ENCODE data around the gene SLC35E3. TPM values are rescaled to one million over a fixed set of nuclear protein-coding genes. Genes with fewer than 3 reads are reported as not detected.

Gene SLC35E3
- total RNA-seq, 4 donors from 2014 or later, result 3.5 to 23.1 (median 12.2) TPM

GRCh38 chr12:68768431-68768939, 22.5 kb downstream of the SLC35E3 start:
- H3K27ac ChIP-seq, result no peak overlapping the region
- no peaks in the 10 kb centered on the region for H3K27me3 ChIP-seq
- no peaks in the 10 kb centered on the region for H3K9me3 ChIP-seq
- peaks cover 0 to 12% (median 0%) of the 10 kb centered on the region in 3 donors for H3K36me3 ChIP-seq
- H3K4me3 ChIP-seq, result no peak overlapping the region
- no peak for DNase-seq
- TF ChIP-seq CTCF (IDR thresholded peaks at IDR 0.05) (no peak), POLR2A (IDR thresholded peaks at IDR 0.05) (no peak)
- H3K4me1 ChIP-seq, result no peaks in the 10 kb centered on the region

- H3K9me3 ChIP-seq, result no peaks in the 10 kb centered on the region
- no peak for DNase-seq
- TF ChIP-seq CTCF (IDR thresholded peaks at IDR 0.05) (no peak), POLR2A (IDR thresholded peaks at IDR 0.05) (no peak)
- H3K27ac ChIP-seq, result no peak overlapping the region
- H3K27me3 ChIP-seq, result no peaks in the 10 kb centered on the region
- no peaks in the 10 kb centered on the region for H3K4me1 ChIP-seq
- no peak overlapping the region for H3K4me3 ChIP-seq
- H3K36me3 ChIP-seq, result peaks cover 0 to 6% (median 0%) of the 10 kb centered on the region in 3 donors
Measured at GRCh38 chr12:68769941-68770340, 24.0 kb downstream of the SLC35E3 start.

- no peaks in the 10 kb centered on the region for H3K4me1 ChIP-seq
- TF ChIP-seq CTCF (IDR thresholded peaks at IDR 0.05), result no peak
- TF ChIP-seq POLR2A (IDR thresholded peaks at IDR 0.05), result no peak
- H3K27ac ChIP-seq, result no peak overlapping the region
- no peak for DNase-seq
- H3K4me3 ChIP-seq, result no peak overlapping the region
- H3K9me3 ChIP-seq, result no peaks in the 10 kb centered on the region
- peaks cover 0 to 6% (median 0%) of the 10 kb centered on the region in 3 donors for H3K36me3 ChIP-seq
- H3K27me3 ChIP-seq, result no peaks in the 10 kb centered on the region
Measured at GRCh38 chr12:68771223-68771925, 25.4 kb downstream of the SLC35E3 start.

- DNase-seq, result peak in 2 of 3 donors; percentile 36 to 51
Measured at GRCh38 chr12:68772714-68773113, 26.7 kb downstream of the SLC35E3 start.

GRCh38 chr12:68773582-68773981, 27.6 kb downstream of the SLC35E3 start:
- H3K36me3 ChIP-seq, result no peaks in the 10 kb centered on the region
- no peak overlapping the region for H3K4me3 ChIP-seq
- DNase-seq, result no peak
- no peaks in the 10 kb centered on the region for H3K9me3 ChIP-seq
- TF ChIP-seq CTCF (IDR thresholded peaks at IDR 0.05), result no peak
- TF ChIP-seq POLR2A (IDR thresholded peaks at IDR 0.05), result no peak
- H3K27me3 ChIP-seq, result no peaks in the 10 kb centered on the region
- no peaks in the 10 kb centered on the region for H3K4me1 ChIP-seq
- H3K27ac ChIP-seq, result peak overlapping the region in 1 of 4 donors; percentile 20

More at GRCh38 chr12:68772714-68773113, 26.7 kb downstream of the SLC35E3 start:
- Histone ChIP-seq H3K4me1 (no peaks in the 10 kb centered on the region), H3K36me3 (no peaks in the 10 kb centered on the region), H3K9me3 (no peaks in the 10 kb centered on the region), H3K27me3 (no peaks in the 10 kb centered on the region), H3K27ac (peak overlapping the region in 1 of 4 donors; percentile 20), H3K4me3 (no peak overlapping the region)
- TF ChIP-seq POLR2A (IDR thresholded peaks at IDR 0.05) (no peak), CTCF (IDR thresholded peaks at IDR 0.05) (no peak)

Measured in Peyer's patch (tissue), 4 donors.